MCF 10A (cell line): ENCODE measurements around the gene AMIGO1. TPM values are rescaled to one million over a fixed set of nuclear protein-coding genes. Genes with fewer than 3 reads are reported as not detected.

Experiments
- BruUV-seq: library from RNA; stranded (reverse); fragments of 400-500 nt; replicated peaks from 2 replicates; lab custom pipeline; 2021; lab: Mats Ljungman, UMichigan
- CTCF ChIA-PET: fragments of 300-600 bp; sonication (Branson Sonifier 250); formaldehyde crosslinking; extraction: SDS; loops from one replicate; lab custom pipeline; 2021; ENCODE audit warnings: antibody characterized with exemption, inconsistent platforms; lab: Yijun Ruan, JAX
- POLR2A ChIA-PET: fragments of 300-600, 350-650 bp; sonication (Branson Sonifier 250); formaldehyde crosslinking; extraction: SDS; loops from one replicate; lab custom pipeline; 2020; ENCODE audit warnings: antibody characterized with exemption, inconsistent platforms; lab: Yijun Ruan, JAX
- DNase-seq: peaks from one replicate; pipeline ENCODE4 v3.0.0-alpha.2; 2018; ENCODE audit not compliant: unreplicated experiment
- H3K27ac Mint-ChIP-seq: one replicate; pipeline ENCODE4 v1.8.0; 2022; ENCODE audit warnings: mild to moderate bottlenecking, low read depth, mixed read lengths; ENCODE audit not compliant: unreplicated experiment
- H3K27me3 Mint-ChIP-seq: one replicate; pipeline ENCODE4 v1.8.0; 2022; ENCODE audit warnings: mixed read lengths; ENCODE audit not compliant: insufficient read depth, unreplicated experiment
- H3K36me3 Mint-ChIP-seq: one replicate; pipeline ENCODE4 v1.8.0; 2022; ENCODE audit warnings: mild to moderate bottlenecking, moderate library complexity, mixed read lengths; ENCODE audit not compliant: insufficient read depth, unreplicated experiment
- H3K4me1 Mint-ChIP-seq: one replicate; pipeline ENCODE4 v1.8.0; 2022; ENCODE audit warnings: mixed read lengths; ENCODE audit not compliant: insufficient read depth, unreplicated experiment
- H3K4me3 Mint-ChIP-seq: one replicate; pipeline ENCODE4 v1.8.0; 2022; ENCODE audit warnings: mild to moderate bottlenecking, moderate library complexity, mixed read lengths; ENCODE audit not compliant: unreplicated experiment
- H3K9me3 Mint-ChIP-seq: one replicate; pipeline ENCODE4 v1.8.0; 2022; ENCODE audit warnings: mixed read lengths; ENCODE audit not compliant: unreplicated experiment
- intact Hi-C: fragments of 100-400 bp; cut with micrococcal nuclease; formaldehyde crosslinking; loops from 2 replicates; pipeline ENCODE4 v1.14.1; 2022
- total RNA-seq: library from RNA; stranded (reverse); gene quantifications from 2 replicates; pipeline ENCODE4 v1.2.3, GENCODE V29; 2022
- TF ChIP-seq, protein P1 (sequence below): fragments of 200-600 bp; IDR thresholded peaks from one replicate; pipeline ENCODE4 v1.8.0; 2022; ENCODE audit warnings: antibody characterized with exemption, mild to moderate bottlenecking; ENCODE audit not compliant: unreplicated experiment

The AMIGO1 gene
- total RNA-seq, 1 experiment from 2014 or later: 0.21 TPM

- TF ChIP-seq, protein P1, sequence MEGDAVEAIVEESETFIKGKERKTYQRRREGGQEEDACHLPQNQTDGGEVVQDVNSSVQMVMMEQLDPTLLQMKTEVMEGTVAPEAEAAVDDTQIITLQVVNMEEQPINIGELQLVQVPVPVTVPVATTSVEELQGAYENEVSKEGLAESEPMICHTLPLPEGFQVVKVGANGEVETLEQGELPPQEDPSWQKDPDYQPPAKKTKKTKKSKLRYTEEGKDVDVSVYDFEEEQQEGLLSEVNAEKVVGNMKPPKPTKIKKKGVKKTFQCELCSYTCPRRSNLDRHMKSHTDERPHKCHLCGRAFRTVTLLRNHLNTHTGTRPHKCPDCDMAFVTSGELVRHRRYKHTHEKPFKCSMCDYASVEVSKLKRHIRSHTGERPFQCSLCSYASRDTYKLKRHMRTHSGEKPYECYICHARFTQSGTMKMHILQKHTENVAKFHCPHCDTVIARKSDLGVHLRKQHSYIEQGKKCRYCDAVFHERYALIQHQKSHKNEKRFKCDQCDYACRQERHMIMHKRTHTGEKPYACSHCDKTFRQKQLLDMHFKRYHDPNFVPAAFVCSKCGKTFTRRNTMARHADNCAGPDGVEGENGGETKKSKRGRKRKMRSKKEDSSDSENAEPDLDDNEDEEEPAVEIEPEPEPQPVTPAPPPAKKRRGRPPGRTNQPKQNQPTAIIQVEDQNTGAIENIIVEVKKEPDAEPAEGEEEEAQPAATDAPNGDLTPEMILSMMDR: no peak
- Mint-ChIP-seq H3K4me1 (no peaks in the 10 kb centered on the region), H3K27me3 (no peaks in the 10 kb centered on the region), H3K4me3 (no peak overlapping the region), H3K36me3 (no peaks in the 10 kb centered on the region), H3K9me3 (no peaks in the 10 kb centered on the region), H3K27ac (no peak overlapping the region)
- POLR2A ChIA-PET: no interaction called here
- no TSS peak for BruUV-seq
- no peak for DNase-seq
- CTCF ChIA-PET: interaction anchor here (0.6 to 26.1 kb wide), 10 partner anchors 7 to 478 kb away, joined by 3 to 1071 read pairs (median 4); partner anchors contain the start of genes AMIGO1, ATXN7L2 and CYB561D1
- intact Hi-C loops: loop anchor here (5.0 to 10.0 kb wide), 2 partner anchors 257 to 340 kb away; no protein-coding TSS in a partner anchor
These were observed 24.9 kb upstream of the AMIGO1 start for GRCh38 chr1:109534307-109534858.

- H3K27me3 Mint-ChIP-seq: no peaks in the 10 kb centered on the region
- H3K4me3 Mint-ChIP-seq: no peak overlapping the region
- TF ChIP-seq, protein P1: peak; percentile 81
- intact Hi-C loops: loop anchor here (1.0 to 10.0 kb wide), 6 partner anchors 38 to 338 kb away; partner anchors contain the start of genes CYB561D1 and PSMA5
- no peaks in the 10 kb centered on the region for H3K36me3 Mint-ChIP-seq
- no TSS peak for BruUV-seq
- DNase-seq: peak; percentile 78
- H3K27ac Mint-ChIP-seq: no peak overlapping the region
- no peaks in the 10 kb centered on the region for H3K4me1 Mint-ChIP-seq
- H3K9me3 Mint-ChIP-seq: no peaks in the 10 kb centered on the region
- ChIA-PET POLR2A (interaction anchor here (0.6 to 5.7 kb wide), 7 partner anchors 14 to 452 kb away, joined by 3 to 38 read pairs (median 5); partner anchors contain the start of genes AHCYL1, CYB561D1, GNAI3 and PSMA5), CTCF (interaction anchor here (0.5 to 26.1 kb wide), 64 partner anchors 9 to 592 kb away, joined by 3 to 1071 read pairs (median 4); partner anchors contain the start of genes AMIGO1, ATXN7L2, CLCC1 and CYB561D1)
These were observed 23.0 kb upstream of the AMIGO1 start for GRCh38 chr1:109532365-109533136.

- Mint-ChIP-seq H3K36me3 (no peaks in the 10 kb centered on the region), H3K27me3 (no peaks in the 10 kb centered on the region), H3K9me3 (no peaks in the 10 kb centered on the region), H3K4me3 (no peak overlapping the region), H3K4me1 (no peaks in the 10 kb centered on the region), H3K27ac (no peak overlapping the region)
- POLR2A ChIA-PET: interaction anchor here (1.1 to 5.7 kb wide), 6 partner anchors 15 to 453 kb away, joined by 3 to 38 read pairs (median 8); partner anchors contain the start of genes AHCYL1, CYB561D1, GNAI3 and PSMA5
- intact Hi-C loops: loop anchor here (1.0 to 10.0 kb wide), 6 partner anchors 38 to 337 kb away; partner anchors contain the start of genes CYB561D1 and PSMA5
- CTCF ChIA-PET: interaction anchor here (0.5 to 26.1 kb wide), 56 partner anchors 9 to 591 kb away, joined by 3 to 1071 read pairs (median 4); partner anchors contain the start of genes AMIGO1, ATXN7L2, CLCC1 and CYB561D1
- DNase-seq: no peak
- no TSS peak for BruUV-seq
- TF ChIP-seq, protein P1: no peak
These were observed 22.4 kb upstream of the AMIGO1 start for GRCh38 chr1:109531826-109532364.
